HG03575 (cell line): Measurements from ENCODE around the gene UBE2L3.
"Not testable (repeated sequence)": the region's sequence is repeated elsewhere in the genome, so short reads cannot be mapped to it uniquely, and the experiment has no call there.

Experiments used
- ATAC-seq: cut with Tn5 transposase; IDR thresholded peaks from one replicate; pipeline ENCODE4 v1.9.1; 2021; ENCODE audit not compliant: unreplicated experiment, insufficient number of reproducible peaks, low FRiP score; ENCODE audit errors: extremely low read depth

UBE2L3 gene

DNA sequence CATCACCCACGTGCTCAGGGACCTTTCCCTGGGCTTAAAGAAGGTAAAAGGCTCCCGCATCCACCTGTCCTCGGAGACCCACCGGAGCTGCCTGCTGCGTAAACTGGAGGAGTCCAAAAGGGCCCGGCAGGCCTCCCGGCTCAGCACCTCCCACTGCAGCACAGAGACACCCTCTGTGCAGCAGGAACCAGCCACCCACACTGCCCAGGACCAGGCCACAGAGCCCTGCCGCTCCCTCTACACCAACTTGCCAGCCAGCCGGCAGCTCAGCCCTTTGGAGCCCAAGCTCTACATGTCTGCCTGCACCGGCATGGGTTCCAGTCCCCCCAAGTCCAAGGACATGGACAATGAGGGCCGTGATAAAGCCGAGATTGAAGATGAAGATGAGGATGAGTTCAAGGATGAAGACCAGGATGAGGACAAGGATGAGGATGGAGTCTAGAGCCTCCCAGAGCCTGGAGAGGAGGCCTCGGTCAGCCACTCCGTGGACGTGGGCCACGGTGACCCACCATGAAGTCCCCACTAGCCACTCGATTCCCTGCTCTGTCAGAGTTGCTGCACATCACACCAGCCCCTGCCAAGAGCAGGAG lies 69.2 kb downstream of the UBE2L3 start:
- no peak for ATAC-seq

GRCh38 chr22:21637450-21637849 lies 69.9 kb downstream of the UBE2L3 start:
- not testable (repeated sequence) for ATAC-seq

DNA sequence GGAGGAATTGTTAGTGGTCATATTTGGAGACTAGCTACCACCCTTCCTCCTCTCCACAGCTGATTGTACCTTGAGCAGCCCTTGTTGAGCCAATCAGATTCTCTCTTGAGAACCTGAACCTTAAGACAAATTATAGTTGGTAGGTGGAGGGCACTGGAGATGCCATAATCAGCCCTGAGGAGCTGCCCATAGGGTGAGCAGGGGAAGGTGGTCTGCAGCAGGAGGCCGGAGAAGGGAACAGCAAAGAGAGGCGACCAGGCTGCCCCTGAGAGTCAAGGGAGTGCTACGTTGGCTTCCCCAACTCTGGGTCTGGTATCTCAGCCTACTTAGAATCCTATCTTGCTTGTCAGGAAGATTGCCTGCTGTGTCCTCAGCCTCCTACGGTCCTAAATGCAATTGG lies 71.8 kb downstream of the UBE2L3 start:
- no peak for ATAC-seq

- no peak for ATAC-seq
Measured at GRCh38 chr22:21640810-21641209, 73.3 kb downstream of the UBE2L3 start.

DNA sequence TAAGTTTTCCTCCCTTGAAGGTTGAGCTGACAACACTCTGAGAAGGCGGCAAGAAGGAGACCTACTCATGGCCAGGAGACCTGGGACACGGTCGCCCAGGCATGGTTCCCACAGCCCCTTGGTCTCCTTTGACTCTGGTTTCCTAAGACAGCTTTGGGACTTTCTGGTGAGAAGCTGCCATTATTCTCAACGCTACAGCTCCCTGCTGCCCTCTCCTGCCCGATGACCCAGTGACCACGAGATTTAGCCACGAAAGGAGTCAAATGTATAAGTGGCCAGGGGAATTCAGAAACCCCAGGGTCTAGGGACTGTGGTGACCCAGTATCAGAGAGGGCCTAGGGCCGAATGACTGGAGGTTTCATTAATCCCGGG lies 73.9 kb downstream of the UBE2L3 start:
- ATAC-seq = no peak

DNA sequence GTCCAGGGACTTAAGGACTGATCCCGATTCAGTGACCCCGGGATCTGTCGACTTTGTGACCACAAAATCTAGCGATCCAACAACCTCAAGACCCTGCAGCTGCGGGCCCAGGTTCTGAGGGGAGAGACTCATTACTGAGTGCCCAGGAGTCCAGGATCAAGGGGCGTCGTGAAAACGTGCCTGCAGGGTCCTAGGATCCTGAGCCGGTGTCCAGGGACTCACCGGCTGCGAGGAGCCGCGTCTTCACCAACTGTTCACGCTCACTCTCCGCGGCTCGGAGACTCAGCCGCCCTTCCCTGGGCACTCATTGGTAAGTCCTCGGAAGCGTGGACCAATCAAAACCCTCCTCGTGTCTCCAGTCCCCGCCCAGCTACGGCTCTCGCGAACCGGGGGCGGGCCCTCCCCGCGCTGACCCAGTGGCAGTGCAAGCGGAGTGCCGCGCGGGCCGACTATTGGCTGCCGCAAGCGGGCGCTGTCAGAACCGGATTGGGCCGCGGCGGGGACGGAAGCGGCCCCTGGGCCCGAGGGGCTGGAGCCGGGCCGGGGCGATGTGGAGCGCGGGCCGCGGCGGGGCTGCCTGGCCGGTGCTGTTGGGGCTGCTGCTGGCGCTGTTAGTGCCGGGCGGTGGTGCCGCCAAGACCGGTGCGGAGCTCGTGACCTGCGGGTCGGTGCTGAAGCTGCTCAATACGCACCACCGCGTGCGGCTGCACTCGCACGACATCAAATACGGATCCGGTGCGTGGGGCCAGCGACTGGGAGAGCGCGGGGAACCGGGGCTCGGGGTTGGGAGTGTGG lies 74.5 kb downstream of the UBE2L3 start, which contains the start of gene SDF2L1:
Gene SDF2L1, plus strand, starts transcription at position 514 of the 795 bp plus-strand sequence. Its CDS starts 35 bp downstream, at position 549.
- ATAC-seq = no peak

DNA sequence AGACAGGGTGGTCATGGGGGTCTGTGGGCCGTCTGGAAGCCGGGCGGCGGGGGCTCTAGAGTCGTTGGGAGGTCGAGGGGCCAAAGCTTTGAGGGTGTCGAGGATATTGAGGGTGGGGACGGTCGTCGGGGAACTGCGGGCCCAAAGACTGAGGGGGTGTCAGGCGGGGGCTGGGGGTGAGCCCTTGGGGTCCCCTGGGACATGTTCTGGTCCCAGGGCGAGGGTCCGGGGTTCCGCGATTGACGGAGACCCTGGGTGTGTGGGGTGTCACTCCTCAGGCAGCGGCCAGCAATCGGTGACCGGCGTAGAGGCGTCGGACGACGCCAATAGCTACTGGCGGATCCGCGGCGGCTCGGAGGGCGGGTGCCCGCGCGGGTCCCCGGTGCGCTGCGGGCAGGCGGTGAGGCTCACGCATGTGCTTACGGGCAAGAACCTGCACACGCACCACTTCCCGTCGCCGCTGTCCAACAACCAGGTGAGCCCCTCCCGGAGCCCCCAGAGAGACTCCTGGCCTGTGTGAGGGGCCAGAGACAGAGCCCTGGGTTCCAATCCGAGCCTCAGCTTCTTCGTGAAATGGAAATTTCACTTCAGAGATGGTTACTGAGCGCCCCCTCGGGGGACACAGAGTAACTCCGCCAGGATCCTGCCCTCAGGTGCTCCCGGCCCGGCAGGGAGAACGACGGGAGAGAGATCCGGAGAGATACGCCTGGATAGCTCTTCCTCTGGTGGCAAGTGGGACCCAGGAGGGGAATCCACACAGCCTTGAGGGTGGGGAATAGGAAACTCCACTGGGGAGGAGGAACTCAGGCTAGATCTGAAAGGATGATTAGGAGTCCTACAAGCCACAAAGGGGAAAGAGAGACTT lies 75.3 kb downstream of the UBE2L3 start:
- no peak for ATAC-seq

- ATAC-seq = no peak
Measured at GRCh38 chr22:21643533-21644357, 76.2 kb downstream of the UBE2L3 start.

- ATAC-seq = not testable (repeated sequence)
Measured at GRCh38 chr22:21645513-21645912, 78.0 kb downstream of the UBE2L3 start.

DNA sequence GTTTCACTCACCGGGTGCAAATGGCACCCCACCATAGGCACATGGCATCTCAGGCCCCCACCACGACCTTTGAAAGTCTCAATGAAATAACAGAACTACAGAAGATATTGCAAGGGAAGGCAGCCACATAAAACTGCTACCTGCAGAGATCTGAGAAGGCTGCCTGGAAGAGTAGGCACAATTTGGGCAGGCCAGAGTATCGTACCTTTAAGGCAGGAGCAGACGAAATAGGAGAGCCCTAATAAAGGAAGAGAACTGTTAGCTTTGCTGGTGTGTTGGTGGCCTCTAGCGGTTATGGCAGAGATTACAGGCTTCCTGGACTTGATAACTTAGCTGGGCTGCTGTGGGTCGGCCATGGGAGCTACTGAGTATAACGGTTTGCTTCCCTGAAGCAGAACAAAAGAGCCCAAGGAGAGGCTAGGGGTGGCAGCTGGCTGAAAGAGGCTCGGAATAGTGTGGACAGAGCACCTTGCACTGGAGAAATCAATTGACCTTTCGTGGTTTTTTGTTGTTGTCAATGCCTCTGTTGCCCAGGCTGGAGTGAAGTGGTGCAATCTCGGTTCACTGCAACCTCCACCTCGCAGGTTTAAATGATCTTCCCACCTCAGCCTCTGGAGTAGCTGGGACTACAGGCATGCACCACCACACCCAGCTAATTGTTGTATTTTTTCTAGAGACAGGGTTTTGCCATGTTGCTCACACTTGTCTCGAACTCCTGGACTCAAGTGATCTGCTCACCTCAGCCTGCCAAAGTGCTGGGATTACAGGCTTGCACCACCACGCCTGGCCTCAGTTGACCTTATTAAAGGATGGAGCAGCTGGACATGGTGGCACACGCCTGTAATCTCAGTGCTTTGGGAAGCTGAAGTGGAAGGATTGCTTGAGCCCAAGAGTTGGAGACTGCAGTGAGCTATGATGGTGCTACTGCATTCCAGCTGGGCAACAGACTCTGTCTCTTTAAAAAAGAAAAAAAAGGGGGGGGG lies 79.4 kb downstream of the UBE2L3 start:
- ATAC-seq = no peak

GRCh38 chr22:21650280-21650679 lies 82.8 kb downstream of the UBE2L3 start:
- no peak for ATAC-seq

- ATAC-seq = no peak
Measured at GRCh38 chr22:21650823-21651520, 83.5 kb downstream of the UBE2L3 start.

DNA sequence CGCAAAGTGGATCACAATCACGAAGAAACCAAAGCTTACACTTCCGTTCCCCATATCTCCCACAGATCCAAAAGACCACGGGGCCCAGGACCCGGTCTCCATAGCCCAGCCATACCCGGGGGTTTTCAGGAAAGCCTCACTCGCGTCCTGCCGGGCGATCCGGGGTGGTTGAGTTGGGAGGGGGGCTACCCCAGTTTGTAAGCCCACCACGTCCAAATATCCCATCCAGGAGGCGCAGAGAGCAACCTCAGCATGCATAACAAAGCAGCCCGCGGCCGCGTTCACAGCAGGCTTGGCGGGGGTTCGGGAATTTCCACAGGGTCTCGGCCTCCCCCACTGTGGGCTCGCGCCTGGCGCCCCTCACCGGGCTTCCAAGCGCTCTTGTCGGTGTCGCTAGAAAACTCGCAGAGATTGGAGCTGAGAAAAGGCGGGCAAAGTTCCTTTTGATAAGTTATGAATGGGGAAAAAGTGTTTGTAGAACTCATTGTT lies 84.1 kb downstream of the UBE2L3 start:
- ATAC-seq = no peak

DNA sequence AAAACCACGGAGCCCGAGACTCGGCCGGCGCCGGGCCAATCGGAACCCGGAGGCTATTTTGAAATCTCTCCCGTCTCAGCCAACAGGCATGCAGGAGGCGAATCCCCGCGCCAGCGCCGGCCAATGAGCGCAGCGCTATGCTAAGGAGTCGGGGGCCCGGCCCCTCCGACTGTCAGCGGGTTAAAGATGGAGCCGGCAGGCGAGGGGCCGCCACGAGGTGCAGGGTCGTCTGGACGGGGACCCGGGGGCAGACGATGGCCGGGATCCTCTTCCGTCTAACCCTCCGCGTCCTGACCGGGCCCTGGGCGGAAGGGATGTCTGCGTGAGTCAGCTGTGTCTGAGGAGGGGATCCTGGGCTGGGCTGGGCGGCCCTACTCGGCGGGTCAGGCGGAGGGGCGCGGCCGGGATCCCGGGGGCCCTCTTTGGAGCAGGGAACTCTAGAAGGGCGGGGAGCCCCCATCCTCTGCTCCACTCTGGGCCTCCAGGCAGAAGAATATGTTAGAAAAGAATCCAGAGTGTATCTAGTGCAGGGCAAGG lies 84.6 kb downstream of the UBE2L3 start:
- no peak for ATAC-seq

- no peak for ATAC-seq
Measured at GRCh38 chr22:21652547-21653545, 85.3 kb downstream of the UBE2L3 start.

DNA sequence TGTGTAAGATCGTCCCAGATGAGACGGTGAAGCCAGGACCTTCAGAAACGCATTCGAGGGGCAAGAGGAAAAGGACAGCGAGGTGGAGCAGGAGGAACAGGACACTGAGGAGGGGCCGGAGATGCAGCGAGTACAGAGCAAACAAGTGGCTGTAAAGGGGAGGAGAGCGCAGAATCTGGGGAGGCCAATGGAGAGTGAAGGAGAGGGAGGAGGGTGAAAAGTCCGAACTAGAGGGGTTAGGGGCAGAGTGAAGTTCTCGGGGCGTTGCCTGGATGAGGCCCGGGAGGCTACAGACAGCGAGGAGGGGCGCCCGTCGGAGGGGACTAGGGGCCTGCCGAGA lies 89.5 kb downstream of the UBE2L3 start:
- ATAC-seq = no peak
